CD4-positive, alpha-beta T cell (primary cell): Measurements from ENCODE around the gene FBXO15. TPM values are rescaled to one million over a fixed set of nuclear protein-coding genes. Genes with fewer than 3 reads are reported as not detected.

ENCODE experiments used
- ATAC-seq: fragments of 200-7000 bp; cut with Tn5 transposase; one replicate; pipeline ENCODE4 v1.10.0; 2022; ENCODE audit warnings: mild to moderate bottlenecking; ENCODE audit not compliant: poor library complexity
- CTCF ChIA-PET: fragments of 350-600 bp; sonication (Branson Sonifier 250); formaldehyde crosslinking; loops from one replicate; lab custom pipeline; 2021; ENCODE audit warnings: antibody characterized with exemption, inconsistent platforms; lab: Charles Lee
- POLR2A ChIA-PET: fragments of 350-600 bp; sonication (Branson Sonifier 250); formaldehyde crosslinking; loops from one replicate; lab custom pipeline; 2021; ENCODE audit warnings: antibody characterized with exemption, inconsistent platforms; lab: Charles Lee
- DNase-seq, 14 experiments: peaks; one replicate each; pipeline ENCODE4 v3.0.0-alpha.2; 2013 to 2020; ENCODE audit warnings: mixed read lengths in 2 of 14
- H3K27ac ChIP-seq, 2 donors: one replicate each; pipeline versions ENCODE4 v1.5.1 to v1.7.0; 2013; ENCODE audit warnings: low read length in 2 of 2, low read depth in 1 of 2, mild to moderate bottlenecking in 1 of 2
- H3K27me3 ChIP-seq, 2 experiments: 1 replicate in 1 of 2; 2 replicates in 1 of 2; pipeline versions ENCODE4 v1.6.1 to v1.7.0; 2013; ENCODE audit warnings: low read length in 2 of 2, control low read depth in 1 of 2, mild to moderate bottlenecking in 1 of 2, moderate library complexity in 1 of 2; ENCODE audit not compliant: insufficient read depth in 2 of 2, control insufficient read depth in 1 of 2
- H3K36me3 ChIP-seq: one replicate; pipeline ENCODE4 v1.6.1; 2013; ENCODE audit warnings: low read length, control low read depth; ENCODE audit not compliant: insufficient read depth
- H3K4me1 ChIP-seq: one replicate; pipeline ENCODE4 v1.6.1; 2013; ENCODE audit warnings: low read length, control low read depth; ENCODE audit not compliant: insufficient read depth
- H3K4me3 ChIP-seq: one replicate; pipeline ENCODE4 v1.5.1; 2013; ENCODE audit warnings: mild to moderate bottlenecking, low read length, moderate library complexity
- H3K9me3 ChIP-seq, 2 experiments: 1 replicate in 1 of 2; 2 replicates in 1 of 2; pipeline versions ENCODE4 v1.6.1 to v1.7.0; 2013; ENCODE audit warnings: low read length in 2 of 2, mild to moderate bottlenecking in 2 of 2, control low read depth in 1 of 2, moderate library complexity in 1 of 2; ENCODE audit not compliant: control insufficient read depth in 1 of 2, insufficient read depth in 1 of 2
- H3K27ac Mint-ChIP-seq: one replicate; pipeline ENCODE4 v1.8.0; 2020; ENCODE audit warnings: mixed read lengths
- H3K27me3 Mint-ChIP-seq: one replicate; pipeline ENCODE4 v1.8.0; 2021; ENCODE audit warnings: mixed read lengths
- H3K36me3 Mint-ChIP-seq: one replicate; pipeline ENCODE4 v1.8.0; 2021; ENCODE audit warnings: low read depth, mixed read lengths
- H3K4me1 Mint-ChIP-seq: one replicate; pipeline ENCODE4 v1.8.0; 2021; ENCODE audit warnings: low read depth, mixed read lengths
- H3K4me3 Mint-ChIP-seq: one replicate; pipeline ENCODE4 v1.8.0; 2020; ENCODE audit warnings: mild to moderate bottlenecking, mixed read lengths
- H3K9me3 Mint-ChIP-seq: one replicate; pipeline ENCODE4 v1.8.0; 2020; ENCODE audit warnings: mixed read lengths
- CTCF ChIP-seq: fragments of 200-600 bp; IDR thresholded peaks from one replicate; pipeline ENCODE4 v1.8.0; 2022; ENCODE audit warnings: antibody characterized with exemption, mild to moderate bottlenecking
- intact Hi-C, 2 experiments: fragments of 100-400 bp; cut with DNase I in 1 of 2; cut with micrococcal nuclease in 1 of 2; formaldehyde crosslinking; loops; one replicate each; pipeline versions ENCODE4 v1.15.1 to v1.9.0; 2023 to 2025; cut with DNase I, micrococcal nuclease
- total RNA-seq, 174 experiments: library from RNA in 2 of 174; stranded (reverse) in 2 of 174; gene quantifications; one replicate each; pipeline ENCODE4 v1.2.3 and lab custom pipeline; 2021 to 2026

The FBXO15 gene
- total RNA-seq, 2 experiments from 2014 or later = 0.58 to 1.0 TPM

- Histone ChIP-seq H3K9me3 (no peaks in the 10 kb centered on the region), H3K4me3 (no peak overlapping the region), H3K27ac (no peak overlapping the region), H3K36me3 (no peaks in the 10 kb centered on the region), H3K4me1 (no peaks in the 10 kb centered on the region), H3K27me3 (no peaks in the 10 kb centered on the region)
- DNase-seq (no peak), ATAC-seq (no peak)
- no peak overlapping the region for H3K4me3 Mint-ChIP-seq
- H3K36me3 Mint-ChIP-seq = no peaks in the 10 kb centered on the region
- H3K27me3 Mint-ChIP-seq = no peaks in the 10 kb centered on the region
- intact Hi-C loops = no loop called here
- H3K4me1 Mint-ChIP-seq = no peaks in the 10 kb centered on the region
- no peak for TF ChIP-seq CTCF
- POLR2A ChIA-PET = no interaction called here
- no peak overlapping the region for H3K27ac Mint-ChIP-seq
- H3K9me3 Mint-ChIP-seq = no peaks in the 10 kb centered on the region
- CTCF ChIA-PET = no interaction called here
Measured at GRCh38 chr18:74131124-74131523, 16.5 kb downstream of the FBXO15 start.

- Histone ChIP-seq H3K27ac (no peak overlapping the region), H3K4me3 (no peak overlapping the region), H3K27me3 (no peaks in the 10 kb centered on the region), H3K4me1 (no peaks in the 10 kb centered on the region), H3K9me3 (no peaks in the 10 kb centered on the region), H3K36me3 (no peaks in the 10 kb centered on the region)
- no peak overlapping the region for H3K27ac Mint-ChIP-seq
- intact Hi-C loops = no loop called here
- ATAC-seq = no peak
- POLR2A ChIA-PET = no interaction called here
- no peak overlapping the region for H3K4me3 Mint-ChIP-seq
- no peaks in the 10 kb centered on the region for H3K9me3 Mint-ChIP-seq
- CTCF ChIA-PET = no interaction called here
- DNase-seq = no peak
- H3K36me3 Mint-ChIP-seq = no peaks in the 10 kb centered on the region
- no peaks in the 10 kb centered on the region for H3K27me3 Mint-ChIP-seq
- TF ChIP-seq CTCF = no peak
- no peaks in the 10 kb centered on the region for H3K4me1 Mint-ChIP-seq
Measured at GRCh38 chr18:74128159-74128558, 19.5 kb downstream of the FBXO15 start.

- no peaks in the 10 kb centered on the region for H3K9me3 ChIP-seq
- TF ChIP-seq CTCF = no peak
- ATAC-seq (no peak), DNase-seq (no peak)
- H3K27me3 ChIP-seq = no peaks in the 10 kb centered on the region
- H3K27me3 Mint-ChIP-seq = no peaks in the 10 kb centered on the region
- no peaks in the 10 kb centered on the region for H3K4me1 Mint-ChIP-seq
- ChIA-PET POLR2A (no interaction called here), CTCF (no interaction called here)
- H3K4me3 Mint-ChIP-seq = no peak overlapping the region
- H3K27ac Mint-ChIP-seq = no peak overlapping the region
- no peaks in the 10 kb centered on the region for H3K36me3 ChIP-seq
- no peaks in the 10 kb centered on the region for H3K4me1 ChIP-seq
- no peaks in the 10 kb centered on the region for H3K9me3 Mint-ChIP-seq
- H3K27ac ChIP-seq = no peak overlapping the region
- no peak overlapping the region for H3K4me3 ChIP-seq
- intact Hi-C loops = no loop called here
- H3K36me3 Mint-ChIP-seq = no peaks in the 10 kb centered on the region
Measured at GRCh38 chr18:74126684-74127655, 20.7 kb downstream of the FBXO15 start.
